IMR-90 (cell line): ENCODE measurements around the gene RUNX1.
A peak's percentile ranks its signal among the peaks of the same experiment; 100 is the strongest.

ENCODE experiments used
- BHLHE40 ChIP-seq: fragments of 150-350 bp; IDR thresholded peaks from 2 replicates; pipeline ENCODE4 v1.6.1; 2016; ENCODE audit warnings: mild to moderate bottlenecking, low read depth, low read length
- CEBPB ChIP-seq: IDR thresholded peaks from 2 replicates; pipeline ENCODE4 v1.6.1; 2012; ENCODE audit warnings: low read depth, low read length, improper control_type of control experiment
- CTCF ChIP-seq: conservative IDR thresholded peaks from 2 replicates; pipeline ENCODE4 v1.5.1; 2012; ENCODE audit warnings: mild to moderate bottlenecking, low read depth, low read length, improper control_type of control experiment
- FOS ChIP-seq: fragments of 150-350 bp; IDR thresholded peaks from 2 replicates; pipeline ENCODE4 v1.6.1; 2016; ENCODE audit warnings: low read depth, low read length
- MAFK ChIP-seq: IDR thresholded peaks from 2 replicates; pipeline ENCODE4 v1.6.1; 2012; ENCODE audit warnings: low read depth, low read length, improper control_type of control experiment
- MAZ ChIP-seq: IDR thresholded peaks from 2 replicates; pipeline ENCODE4 v1.6.1; 2012; ENCODE audit warnings: low read depth, mild to moderate bottlenecking, low read length, improper control_type of control experiment, moderate library complexity, borderline replicate concordance
- MXI1 ChIP-seq: IDR thresholded peaks from 2 replicates; pipeline ENCODE4 v1.6.1; 2012; ENCODE audit warnings: low read depth, mild to moderate bottlenecking, low read length, moderate library complexity, borderline replicate concordance
- NFE2L2 ChIP-seq: fragments of 150-350 bp; IDR thresholded peaks from 2 replicates; pipeline ENCODE4 v1.6.1; 2016; ENCODE audit warnings: low read depth, mild to moderate bottlenecking, low read length
- POLR2A ChIP-seq: IDR thresholded peaks from 2 replicates; pipeline ENCODE4 v1.6.1; 2012; ENCODE audit warnings: mild to moderate bottlenecking, low read depth, low read length
- RAD21 ChIP-seq: IDR thresholded peaks from 2 replicates; pipeline ENCODE4 v1.6.1; 2012; ENCODE audit warnings: low read length, improper control_type of control experiment
- RFX5 ChIP-seq: IDR thresholded peaks from 2 replicates; pipeline ENCODE4 v1.8.0; 2012; ENCODE audit warnings: low read depth, mild to moderate bottlenecking, low read length, moderate library complexity
- SMC3 ChIP-seq: fragments of 150-350 bp; IDR thresholded peaks from 2 replicates; pipeline ENCODE4 v1.6.1; 2016; ENCODE audit warnings: low read depth, mild to moderate bottlenecking, antibody characterized with exemption, low read length, moderate library complexity
- USF2 ChIP-seq: fragments of 150-350 bp; IDR thresholded peaks from 2 replicates; pipeline ENCODE4 v1.6.1; 2017; ENCODE audit warnings: mild to moderate bottlenecking, antibody characterized with exemption, low read length, low read depth

- TF ChIP-seq CTCF: no peak
- no peak for TF ChIP-seq RFX5
- 0 out of 2 replicates have a peak, but pooled peaks have one; percentile 29 for TF ChIP-seq POLR2A
- TF ChIP-seq MAZ: no peak
- no peak for TF ChIP-seq SMC3
- no peak for TF ChIP-seq RAD21
- TF ChIP-seq MXI1: no peak
- TF ChIP-seq USF2: no peak
- no peak for TF ChIP-seq BHLHE40
- TF ChIP-seq MAFK: no peak
- no peak for TF ChIP-seq FOS
- no peak for TF ChIP-seq NFE2L2
- no peak for TF ChIP-seq CEBPB
Measured at GRCh38 chr21:34864370-34865149, 184.5 kb downstream of the RUNX1 start.
